Osteocyte (in vitro differentiated cells): ENCODE measurements around the gene CDH18. TPM values are rescaled to one million over a fixed set of nuclear protein-coding genes. Genes with fewer than 3 reads are reported as not detected.

ENCODE experiments used
- DNase-seq: peaks from one replicate; pipeline ENCODE4 v3.0.0; 2021; ENCODE audit warnings: mixed read lengths; ENCODE audit not compliant: unreplicated experiment; ENCODE audit errors: extremely low spot score
- H3K27ac Mint-ChIP-seq: one replicate; pipeline ENCODE4 v1.8.0; 2021; ENCODE audit warnings: mild to moderate bottlenecking, mixed read lengths; ENCODE audit not compliant: unreplicated experiment
- H3K27me3 Mint-ChIP-seq: one replicate; pipeline ENCODE4 v1.8.0; 2021; ENCODE audit warnings: mixed read lengths; ENCODE audit not compliant: unreplicated experiment
- H3K36me3 Mint-ChIP-seq: one replicate; pipeline ENCODE4 v1.8.0; 2021; ENCODE audit warnings: mixed read lengths; ENCODE audit not compliant: unreplicated experiment
- H3K4me1 Mint-ChIP-seq: one replicate; pipeline ENCODE4 v1.8.0; 2021; ENCODE audit warnings: mixed read lengths; ENCODE audit not compliant: unreplicated experiment
- H3K4me3 Mint-ChIP-seq: one replicate; pipeline ENCODE4 v1.8.0; 2021; ENCODE audit warnings: mild to moderate bottlenecking, moderate library complexity, mixed read lengths; ENCODE audit not compliant: unreplicated experiment
- H3K9me3 Mint-ChIP-seq: one replicate; pipeline ENCODE4 v1.8.0; 2021; ENCODE audit warnings: mixed read lengths; ENCODE audit not compliant: unreplicated experiment
- CTCF ChIP-seq: fragments of 200-600 bp; sonication (generic); IDR thresholded peaks from 2 replicates; pipeline ENCODE4 v1.5.0; 2021; ENCODE audit warnings: antibody characterized with exemption, mild to moderate bottlenecking, moderate library complexity
- total RNA-seq: library from RNA; stranded (reverse); gene quantifications from 2 replicates; pipeline ENCODE4 v1.2.1, GENCODE V29; 2021

Gene CDH18
- total RNA-seq, 1 donor from 2014 or later: not detected

GRCh38 chr5:19625562-19625961, 362.4 kb downstream of the CDH18 start:
- no peaks in the 10 kb centered on the region for H3K9me3 Mint-ChIP-seq
- no peak overlapping the region for H3K4me3 Mint-ChIP-seq
- TF ChIP-seq CTCF: no peak
- no peak overlapping the region for H3K27ac Mint-ChIP-seq
- no peaks in the 10 kb centered on the region for H3K27me3 Mint-ChIP-seq
- DNase-seq: no peak
- no peaks in the 10 kb centered on the region for H3K4me1 Mint-ChIP-seq
- no peaks in the 10 kb centered on the region for H3K36me3 Mint-ChIP-seq

GRCh38 chr5:19619571-19619970, 368.4 kb downstream of the CDH18 start:
- no peak for TF ChIP-seq CTCF
- Mint-ChIP-seq H3K27me3 (no peaks in the 10 kb centered on the region), H3K36me3 (no peaks in the 10 kb centered on the region), H3K4me1 (no peaks in the 10 kb centered on the region), H3K4me3 (no peak overlapping the region), H3K9me3 (no peaks in the 10 kb centered on the region), H3K27ac (no peak overlapping the region)
- DNase-seq: no peak

- Mint-ChIP-seq H3K27me3 (no peaks in the 10 kb centered on the region), H3K27ac (no peak overlapping the region), H3K9me3 (no peaks in the 10 kb centered on the region), H3K4me3 (no peak overlapping the region), H3K36me3 (no peaks in the 10 kb centered on the region), H3K4me1 (no peaks in the 10 kb centered on the region)
- DNase-seq: no peak
- no peak for TF ChIP-seq CTCF
Observed at GRCh38 chr5:19616701-19617215, 371.2 kb downstream of the CDH18 start.

GRCh38 chr5:19615661-19616060, 372.3 kb downstream of the CDH18 start:
- no peak for TF ChIP-seq CTCF
- H3K9me3 Mint-ChIP-seq: no peaks in the 10 kb centered on the region
- no peak overlapping the region for H3K4me3 Mint-ChIP-seq
- H3K36me3 Mint-ChIP-seq: no peaks in the 10 kb centered on the region
- no peak for DNase-seq
- H3K27me3 Mint-ChIP-seq: no peaks in the 10 kb centered on the region
- H3K4me1 Mint-ChIP-seq: no peaks in the 10 kb centered on the region
- H3K27ac Mint-ChIP-seq: no peak overlapping the region

- Mint-ChIP-seq H3K4me1 (no peaks in the 10 kb centered on the region), H3K4me3 (no peak overlapping the region), H3K36me3 (no peaks in the 10 kb centered on the region), H3K27me3 (no peaks in the 10 kb centered on the region), H3K27ac (no peak overlapping the region), H3K9me3 (no peaks in the 10 kb centered on the region)
- DNase-seq: no peak
- TF ChIP-seq CTCF: no peak
Observed at GRCh38 chr5:19615071-19615470, 372.9 kb downstream of the CDH18 start.
